Endothelial cell of umbilical vein (primary cell): ENCODE data around the gene RPL39L. TPM values are rescaled to one million over a fixed set of nuclear protein-coding genes. Genes with fewer than 3 reads are reported as not detected.

Experiments
- BruUV-seq: library from RNA; stranded (reverse); fragments of 400-500 nt; replicated peaks from 2 replicates; lab custom pipeline; 2021; lab: Mats Ljungman, UMichigan
- CTCF ChIA-PET: fragments of 300-600, 350-600 bp; sonication (Branson Sonifier 250); formaldehyde crosslinking; loops from one replicate; lab custom pipeline; 2021; ENCODE audit warnings: antibody characterized with exemption, inconsistent platforms; lab: Charles Lee
- POLR2A ChIA-PET: fragments of 300-600, 350-600 bp; sonication (Branson Sonifier 250); formaldehyde crosslinking; loops from one replicate; lab custom pipeline; 2021; ENCODE audit warnings: antibody characterized with exemption, inconsistent platforms; lab: Charles Lee
- DNase-seq: peaks from one replicate; pipeline ENCODE4 v3.0.0-alpha.2; 2011; ENCODE audit warnings: low read depth, low spot score
- FAIRE-seq: peaks from 2 replicates; lab custom pipeline; 2011; peaks lifted over from hg19 to GRCh38; lab: Jason Lieb, UNC
- H2AFZ ChIP-seq: 2 replicates; pipeline ENCODE4 v1.6.0; 2012; ENCODE audit warnings: low read depth, low read length, control low read depth, inconsistent platforms
- H3K27ac ChIP-seq: 2 replicates; pipeline ENCODE4 v1.5.1; 2011; ENCODE audit warnings: low read depth, mild to moderate bottlenecking, control low read depth, low read length, moderate library complexity; ENCODE audit not compliant: insufficient read depth
- H3K27me3 ChIP-seq, 2 experiments: 2 replicates each; pipeline versions ENCODE4 v1.6.0 to v1.6.1; 2011; ENCODE audit warnings: low read length in 2 of 2, mixed read lengths in 1 of 2; ENCODE audit not compliant: control insufficient read depth in 2 of 2, insufficient read depth in 2 of 2
- H3K36me3 ChIP-seq, 2 experiments: 2 replicates in 1 of 2; 3 replicates in 1 of 2; pipeline ENCODE4 v1.5.1; 2011; ENCODE audit warnings: low read length in 2 of 2, mild to moderate bottlenecking in 1 of 2, moderate library complexity in 1 of 2; ENCODE audit not compliant: control insufficient read depth in 2 of 2, insufficient read depth in 2 of 2; ENCODE audit errors: extremely low read depth in 1 of 2
- H3K4me1 ChIP-seq: 3 replicates; pipeline ENCODE4 v1.5.1; 2011; ENCODE audit warnings: mild to moderate bottlenecking, low read length; ENCODE audit not compliant: control insufficient read depth, insufficient read depth; ENCODE audit errors: extremely low read depth
- H3K4me2 ChIP-seq: 2 replicates; pipeline ENCODE4 v1.6.1; 2011; ENCODE audit warnings: low read length, control low read depth, mixed read lengths; ENCODE audit not compliant: insufficient read depth
- H3K4me3 ChIP-seq, 3 experiments: fragments of 200-600 bp in 1 of 3; sonication (generic), shearing (Covaris generic) in 1 of 3; replicated peaks in 1 of 3; 2 replicates each; pipeline ENCODE4 v1.5.1; 2011 to 2016; ENCODE audit warnings: control low read depth in 3 of 3, low read length in 3 of 3, mild to moderate bottlenecking in 2 of 3, inconsistent platforms in 1 of 3, low read depth in 1 of 3, moderate library complexity in 1 of 3; ENCODE audit not compliant: insufficient read depth in 1 of 3
- H3K79me2 ChIP-seq: 2 replicates; pipeline ENCODE4 v1.6.0; 2012; ENCODE audit warnings: low read length, inconsistent platforms; ENCODE audit not compliant: control insufficient read depth, insufficient read depth
- H3K9ac ChIP-seq: replicated peaks from 2 replicates; pipeline ENCODE3; 2011; ENCODE audit warnings: low read length, control low read depth; ENCODE audit not compliant: insufficient read depth; ENCODE audit errors: extremely low read depth
- H3K9me1 ChIP-seq: replicated peaks from 3 replicates; pipeline ENCODE4 v1.6.0; 2011; ENCODE audit warnings: mild to moderate bottlenecking, low read length; ENCODE audit not compliant: control insufficient read depth, insufficient read depth; ENCODE audit errors: extremely low read depth
- H3K9me3 ChIP-seq: replicated peaks from 2 replicates; pipeline ENCODE4 v1.5.1; 2012; ENCODE audit warnings: low read length, inconsistent platforms; ENCODE audit not compliant: control insufficient read depth, insufficient read depth
- H4K20me1 ChIP-seq: replicated peaks from 2 replicates; pipeline ENCODE3; 2011; ENCODE audit warnings: mild to moderate bottlenecking, low read length; ENCODE audit not compliant: control insufficient read depth, insufficient read depth; ENCODE audit errors: extremely low read depth
- EZH2 ChIP-seq: IDR thresholded peaks from 2 replicates; pipeline ENCODE4 v1.6.1; 2012; ENCODE audit warnings: borderline replicate concordance, low read depth, mild to moderate bottlenecking, moderate library complexity, low read length, inconsistent platforms; ENCODE audit not compliant: severe bottlenecking
- FOS ChIP-seq: IDR thresholded peaks from 2 replicates; pipeline ENCODE4 v1.6.1; 2011; ENCODE audit warnings: mild to moderate bottlenecking, low read length, moderate library complexity, borderline replicate concordance; ENCODE audit not compliant: insufficient read depth
- GATA2 ChIP-seq: IDR thresholded peaks from 2 replicates; pipeline ENCODE4 v1.7.0; 2011; ENCODE audit warnings: low read depth, mild to moderate bottlenecking, moderate library complexity, mixed read lengths, low read length; ENCODE audit not compliant: insufficient read length, insufficient read depth
- JUN ChIP-seq: IDR thresholded peaks from 2 replicates; pipeline ENCODE4 v1.6.1; 2011; ENCODE audit warnings: borderline replicate concordance, low read depth; ENCODE audit not compliant: insufficient read length, insufficient read depth
- MYC ChIP-seq: IDR thresholded peaks from one replicate; pipeline ENCODE4 v1.6.1; 2011; ENCODE audit warnings: mild to moderate bottlenecking, low read depth, low read length
- POLR2A ChIP-seq: IDR thresholded peaks from 2 replicates; pipeline ENCODE4 v1.6.1; 2012; ENCODE audit warnings: low read depth, mild to moderate bottlenecking, control low read depth, low read length
- POLR2AphosphoS5 ChIP-seq: IDR thresholded peaks from 2 replicates; pipeline ENCODE4 v1.6.1; 2012; ENCODE audit warnings: low read depth, mild to moderate bottlenecking, control low read depth, low read length, moderate library complexity; ENCODE audit not compliant: insufficient read depth
- dilution Hi-C: fragments of 300-500 bp; cut with MboI; formaldehyde crosslinking; loops from one replicate; pipeline ENCODE4 v1.15.0; 2019; ENCODE audit warnings: low sequenced_read_pairs; ENCODE audit not compliant: extremely low pct_ligation_motif_present
- intact Hi-C: fragments of 100-400 bp; cut with micrococcal nuclease; formaldehyde crosslinking; loops from one replicate; pipeline ENCODE4 v1.10.0; 2022
- polyA plus RNA-seq, 4 experiments: library from polyadenylated mRNA; depleted of rRNA in 3 of 4; stranded (reverse) in 3 of 4; unstranded in 1 of 4; fragments of >200 nt; gene quantifications; 2 replicates each; pipeline versions ENCODE4 v1.2.1 to v1.2.3, GENCODE V29; 2011 to 2012; ENCODE audit warnings: missing spikeins in 1 of 4
- total RNA-seq: library from RNA; stranded (reverse); gene quantifications from 2 replicates; pipeline ENCODE4 v1.2.3, GENCODE V29; 2021
- TF ChIP-seq, protein P1 (sequence below): IDR thresholded peaks from 2 replicates; pipeline ENCODE4 v1.6.1; 2011; ENCODE audit not compliant: insufficient read depth, insufficient read length
- TF ChIP-seq, protein P2 (sequence below), 2 donors: IDR thresholded peaks; 1 replicate in 1 of 2; 2 replicates in 1 of 2; pipeline ENCODE4 v1.5.1; 2011; ENCODE audit warnings: low read length in 2 of 2, mild to moderate bottlenecking in 2 of 2, moderate library complexity in 2 of 2, control low read depth in 1 of 2, inconsistent platforms in 1 of 2, low read depth in 1 of 2; ENCODE audit not compliant: insufficient read depth in 1 of 2; ENCODE audit errors: extremely low read depth in 1 of 2

Gene RPL39L
- total and polyA plus RNA-seq, 2 donors (not counting 3 experiments of a cell fraction or from before 2014, with no cell fraction given) = 14.3 to 22.3 TPM

DNA sequence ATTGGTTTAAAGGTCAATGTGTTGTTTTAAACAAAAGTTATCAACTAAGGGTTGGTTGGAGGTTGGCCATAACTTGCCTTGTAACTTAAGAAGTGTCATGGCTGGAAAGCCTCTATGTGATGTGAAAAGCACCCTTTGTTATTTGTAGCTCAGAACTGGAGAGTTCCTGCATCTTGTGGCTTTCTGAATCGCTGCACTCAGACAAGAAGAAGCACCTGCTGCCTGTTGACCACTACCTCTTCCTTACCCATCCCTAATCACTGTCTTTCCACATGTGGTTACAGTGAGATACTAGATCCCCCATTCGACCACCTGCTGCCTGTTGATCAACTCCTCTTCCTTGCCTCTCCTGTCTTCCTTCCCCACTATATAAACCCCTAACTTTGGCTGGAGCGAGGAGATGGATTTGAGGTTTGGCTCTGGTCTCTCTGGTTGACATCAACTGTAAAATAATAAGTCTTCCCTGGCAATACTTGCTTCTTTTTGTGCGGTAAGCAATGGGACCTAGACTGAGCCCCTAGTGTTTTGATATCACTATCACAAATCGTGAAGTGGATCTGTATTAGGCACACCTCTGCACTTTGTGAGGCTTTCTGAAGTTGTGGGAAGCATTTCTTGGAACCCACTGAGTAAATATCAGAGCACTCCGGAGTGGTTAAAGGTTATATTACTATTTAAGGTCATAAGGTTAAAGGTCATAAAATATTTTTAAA is 13.8 kb downstream of the RPL39L start:
- intact Hi-C loops = no loop called here

More for the DNA sequence above, 13.8 kb downstream of the RPL39L start:
- H3K4me2 ChIP-seq = no peak overlapping the region
- TF ChIP-seq, protein P1, sequence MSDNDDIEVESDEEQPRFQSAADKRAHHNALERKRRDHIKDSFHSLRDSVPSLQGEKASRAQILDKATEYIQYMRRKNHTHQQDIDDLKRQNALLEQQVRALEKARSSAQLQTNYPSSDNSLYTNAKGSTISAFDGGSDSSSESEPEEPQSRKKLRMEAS = no peak
- TF ChIP-seq FOS (no peak), JUN (no peak), POLR2AphosphoS5 (no peak), EZH2 (no peak), POLR2A (no peak), MYC (no peak), GATA2 (no peak)
- TF ChIP-seq, protein P2, sequence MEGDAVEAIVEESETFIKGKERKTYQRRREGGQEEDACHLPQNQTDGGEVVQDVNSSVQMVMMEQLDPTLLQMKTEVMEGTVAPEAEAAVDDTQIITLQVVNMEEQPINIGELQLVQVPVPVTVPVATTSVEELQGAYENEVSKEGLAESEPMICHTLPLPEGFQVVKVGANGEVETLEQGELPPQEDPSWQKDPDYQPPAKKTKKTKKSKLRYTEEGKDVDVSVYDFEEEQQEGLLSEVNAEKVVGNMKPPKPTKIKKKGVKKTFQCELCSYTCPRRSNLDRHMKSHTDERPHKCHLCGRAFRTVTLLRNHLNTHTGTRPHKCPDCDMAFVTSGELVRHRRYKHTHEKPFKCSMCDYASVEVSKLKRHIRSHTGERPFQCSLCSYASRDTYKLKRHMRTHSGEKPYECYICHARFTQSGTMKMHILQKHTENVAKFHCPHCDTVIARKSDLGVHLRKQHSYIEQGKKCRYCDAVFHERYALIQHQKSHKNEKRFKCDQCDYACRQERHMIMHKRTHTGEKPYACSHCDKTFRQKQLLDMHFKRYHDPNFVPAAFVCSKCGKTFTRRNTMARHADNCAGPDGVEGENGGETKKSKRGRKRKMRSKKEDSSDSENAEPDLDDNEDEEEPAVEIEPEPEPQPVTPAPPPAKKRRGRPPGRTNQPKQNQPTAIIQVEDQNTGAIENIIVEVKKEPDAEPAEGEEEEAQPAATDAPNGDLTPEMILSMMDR (IDR thresholded peaks at IDR 0.05; ENCODE audit: extremely low read depth in 1 of 2, insufficient read depth in 1 of 2, low read depth in 1 of 2, low read length in 2 of 2) = no peak
- no peak overlapping the region for H3K9ac ChIP-seq
- no peak overlapping the region for H2AFZ ChIP-seq
- H3K27ac ChIP-seq = no peak overlapping the region
- H3K4me3 ChIP-seq = no peak overlapping the region
- POLR2A ChIA-PET = no interaction called here
- H3K27me3 ChIP-seq = no peaks in the 10 kb centered on the region
- DNase-seq = no peak
- no peaks in the 10 kb centered on the region for H3K9me3 ChIP-seq
- FAIRE-seq = no peak
- peaks cover 11% of the 10 kb centered on the region for H3K79me2 ChIP-seq
- H3K4me1 ChIP-seq = peaks cover 4% of the 10 kb centered on the region
- H3K9me1 ChIP-seq = no peaks in the 10 kb centered on the region
- H3K36me3 ChIP-seq = peaks cover 0 to under 1% of the 10 kb centered on the region in 2 experiments
- no TSS peak for BruUV-seq
- dilution Hi-C loops = no loop called here
- CTCF ChIA-PET = interaction anchor here (1.1 to 3.5 kb wide), 3 partner anchors 12 to 40 kb away, joined by 3 to 14 read pairs (median 7); partner anchors contain the start of gene RPL39L
- H4K20me1 ChIP-seq = no peaks in the 10 kb centered on the region
